ENCODE measurements around the gene UXT.

UXT gene

DNA sequence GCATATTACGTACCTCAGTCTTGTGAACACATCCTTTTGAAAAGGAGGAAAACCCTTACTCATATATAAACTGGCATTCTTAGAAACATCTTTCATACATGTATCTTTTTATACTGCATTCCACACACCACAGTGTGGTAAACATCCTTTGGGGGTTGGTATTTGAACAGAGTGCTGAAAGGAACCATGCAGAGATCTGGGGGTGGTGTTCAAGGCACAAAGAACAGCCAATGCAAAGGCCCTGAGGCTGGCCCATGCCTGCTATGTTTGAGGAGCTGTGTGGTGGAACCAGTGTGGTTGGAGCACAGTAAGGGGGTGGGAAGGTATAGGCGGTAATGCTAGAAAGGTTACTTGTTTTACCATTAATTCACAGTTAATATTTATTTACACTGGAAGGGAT is 10.6 kb downstream of the UXT start:
- no peak for DNase-seq

DNA sequence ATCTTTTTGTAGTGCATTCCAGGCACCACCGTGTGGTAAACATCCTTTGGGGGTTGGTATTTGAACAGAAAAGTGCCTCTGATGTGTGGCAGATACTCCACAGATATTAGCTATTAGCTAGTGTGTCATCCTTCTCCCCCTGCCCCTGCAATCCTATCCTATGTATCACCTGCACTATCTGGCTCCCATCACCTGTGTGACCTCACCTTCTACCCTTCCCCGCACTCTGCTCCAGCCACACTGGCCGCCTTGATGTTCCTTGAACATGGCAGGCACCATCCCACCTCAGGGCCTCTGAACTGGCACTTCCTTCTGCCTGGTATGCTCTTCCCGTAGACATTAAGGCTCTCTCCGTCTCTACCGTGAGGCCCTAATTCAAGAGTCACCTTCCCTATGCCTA is 12.3 kb downstream of the UXT start:
- no peak for DNase-seq

DNA sequence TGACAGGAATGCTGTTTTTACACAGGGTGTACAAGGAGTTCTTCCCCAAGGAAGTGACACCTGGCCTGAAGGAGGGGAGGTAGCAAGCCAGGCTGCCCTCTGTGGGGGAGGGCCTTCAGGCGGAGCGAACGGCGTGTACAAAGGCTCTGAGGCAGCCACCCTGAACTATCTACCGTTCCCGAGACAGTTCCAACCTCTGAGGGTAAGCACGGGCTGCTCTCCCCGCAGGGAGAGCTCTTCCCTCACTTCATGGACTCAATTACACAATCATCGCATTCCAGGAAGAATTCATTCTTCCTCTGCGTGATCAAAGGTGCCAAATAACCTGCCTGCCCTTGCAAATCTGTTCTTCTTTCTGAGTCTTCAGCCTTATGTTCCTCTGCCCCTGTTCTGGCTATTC is 13.4 kb downstream of the UXT start:
- DNase-seq: no peak

GRCh38 chrX:47644557-47645091 is 14.4 kb downstream of the UXT start:
- DNase-seq: peak; percentile 44

DNA sequence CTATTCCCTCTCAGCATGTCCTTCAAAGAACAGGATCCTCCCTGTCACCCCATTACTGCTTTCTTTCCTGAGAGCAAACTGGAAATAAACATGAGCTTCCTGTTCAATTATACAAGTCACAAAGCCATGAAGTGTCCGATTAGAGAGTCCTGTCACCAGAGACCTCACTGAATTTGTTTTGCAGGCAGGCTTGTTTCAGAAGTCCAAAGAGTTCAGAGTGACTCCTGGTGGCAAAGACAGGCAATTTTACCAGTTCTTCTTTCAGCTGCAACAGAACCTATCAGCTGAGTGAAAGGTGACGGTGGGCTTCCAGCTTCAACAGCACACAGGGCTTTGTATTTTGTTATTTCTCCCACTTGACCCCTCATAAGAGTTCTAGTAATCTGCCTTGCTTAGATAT is 15.1 kb downstream of the UXT start:
- peak; percentile 66 for DNase-seq

DNA sequence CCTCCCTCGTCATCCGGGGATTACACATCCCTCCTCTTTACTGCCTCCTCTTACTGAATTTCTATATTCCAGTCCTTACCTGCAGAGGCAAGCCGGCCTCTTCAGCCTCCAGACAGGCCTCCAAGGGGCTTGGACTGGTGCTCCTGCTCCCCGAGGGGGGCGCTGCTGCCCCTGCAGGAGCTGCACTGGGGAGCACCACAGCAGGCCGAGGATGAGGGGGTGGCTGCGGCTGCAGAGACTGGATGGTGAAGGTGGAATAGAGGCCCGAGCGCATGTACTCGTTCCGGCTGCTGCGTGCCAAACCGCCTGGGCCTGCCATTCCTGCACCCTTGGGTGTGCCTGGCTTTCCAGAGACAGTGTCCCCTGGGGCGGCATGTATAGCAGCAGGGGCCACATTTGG is 20.2 kb downstream of the UXT start:
- DNase-seq: no peak

DNA sequence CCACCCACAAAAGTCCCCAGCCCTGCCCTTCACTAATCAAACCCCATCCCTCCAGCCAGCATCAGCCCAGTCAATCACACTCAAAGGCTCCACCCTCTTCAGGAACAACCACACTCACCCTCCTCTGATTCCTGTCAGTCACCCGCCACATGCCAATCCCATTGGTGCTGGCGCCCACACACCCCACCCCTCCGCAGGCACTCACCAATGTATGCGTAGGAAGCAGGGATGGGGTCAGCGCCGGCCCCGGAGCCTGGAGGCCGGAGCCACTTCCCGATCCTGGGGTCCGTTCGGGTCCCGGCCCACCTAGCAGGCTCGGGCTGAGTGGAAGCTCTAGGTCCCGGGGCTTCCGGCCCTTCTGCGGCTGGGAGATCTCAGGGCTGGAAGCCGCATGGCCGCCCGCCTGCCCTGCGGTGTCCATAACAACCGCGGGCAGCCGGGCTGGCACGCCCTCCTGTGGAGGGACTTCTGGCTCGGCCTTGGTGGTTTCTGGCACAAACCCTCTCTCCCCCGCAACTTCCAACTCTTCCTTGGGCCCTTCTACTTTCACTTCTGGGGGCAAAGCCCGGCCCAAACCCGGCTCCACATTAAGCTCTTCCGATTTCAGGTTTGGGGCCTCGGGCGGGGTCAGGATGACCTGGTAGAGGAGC is 21.3 kb downstream of the UXT start:
- peak; percentile 89 for DNase-seq

- no peak for DNase-seq
These were observed 24.0 kb downstream of the UXT start for GRCh38 chrX:47634871-47635575.

GRCh38 chrX:47633689-47634590 is 25.0 kb downstream of the UXT start:
- no peak for DNase-seq

- no peak for DNase-seq
These were observed 26.3 kb downstream of the UXT start for GRCh38 chrX:47632666-47633065.

GRCh38 chrX:47631676-47632075 is 27.3 kb downstream of the UXT start:
- no peak for DNase-seq

- peak; percentile 66 for DNase-seq
These were observed 29.4 kb downstream of the UXT start, which contains the start of gene CFP for GRCh38 chrX:47629419-47630200. Gene CFP (minus strand): TSS chrX:47629930. CDS start chrX:47629844, 86 bp downstream.

GRCh38 chrX:47628982-47629381 is 30.0 kb downstream of the UXT start:
- peak; percentile 43 for DNase-seq

- no peak for DNase-seq
These were observed 33.6 kb downstream of the UXT start for GRCh38 chrX:47625365-47625764.

GRCh38 chrX:47623540-47624027 is 35.4 kb downstream of the UXT start:
- DNase-seq: peak; percentile 79

- DNase-seq: no peak
These were observed 37.1 kb downstream of the UXT start for GRCh38 chrX:47621851-47622250.

DNA sequence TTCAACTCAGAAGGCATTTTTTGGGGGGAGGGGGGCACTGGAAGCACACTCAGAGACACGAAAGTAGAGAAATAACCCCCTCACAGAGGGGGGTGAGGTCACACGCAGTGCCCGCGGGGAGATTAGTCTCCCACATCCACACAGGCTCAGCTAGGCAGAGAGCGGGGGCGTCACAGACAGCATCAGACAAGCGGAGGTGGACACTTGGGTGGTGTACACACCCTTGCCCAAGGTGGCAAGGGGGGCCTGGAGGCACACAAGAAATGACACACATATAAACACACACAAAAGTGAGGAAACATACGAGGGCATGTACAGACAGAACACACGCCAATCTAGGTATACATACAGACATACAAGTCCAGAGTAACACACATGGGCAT is 38.7 kb downstream of the UXT start:
- no peak for DNase-seq

DNA sequence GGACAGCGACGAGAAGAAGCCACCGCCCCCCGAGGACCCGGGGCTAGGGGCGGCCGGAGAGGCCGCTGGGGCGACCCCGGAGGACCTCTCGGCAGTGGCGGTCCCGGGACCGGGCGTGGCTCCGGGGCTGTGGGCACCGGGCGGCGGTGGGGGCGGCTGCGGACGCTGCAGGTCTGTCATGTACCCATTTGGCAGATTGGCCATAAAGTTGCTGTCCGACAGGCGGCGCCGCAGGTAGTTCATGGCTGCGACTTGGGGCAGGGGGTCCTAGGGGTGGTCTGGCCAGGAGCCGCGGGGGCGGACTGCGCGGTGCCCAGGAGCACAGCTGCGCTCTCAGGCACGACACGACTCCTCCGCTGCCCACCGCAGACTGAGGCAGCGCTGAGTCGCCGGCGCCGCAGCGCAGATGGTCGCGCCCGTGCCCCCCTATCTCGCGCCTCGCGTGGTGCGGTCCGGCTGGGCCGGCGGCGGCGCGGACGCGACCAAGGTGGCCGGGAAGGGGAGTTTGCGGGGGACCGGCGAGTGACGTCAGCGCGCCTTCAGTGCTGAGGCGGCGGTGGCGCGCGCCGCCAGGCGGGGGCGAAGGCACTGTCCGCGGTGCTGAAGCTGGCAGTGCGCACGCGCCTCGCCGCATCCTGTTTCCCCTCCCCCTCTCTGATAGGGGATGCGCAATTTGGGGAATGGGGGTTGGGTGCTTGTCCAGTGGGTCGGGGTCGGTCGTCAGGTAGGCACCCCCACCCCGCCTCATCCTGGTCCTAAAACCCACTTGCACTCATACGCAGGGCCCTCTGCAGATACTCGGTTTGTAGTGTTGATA is 39.3 kb downstream of the UXT start, which contains the start of gene SYN1:
Gene SYN1 (minus strand): TSS at position 372 of the 817 bp plus-strand sequence. CDS start 129 bp downstream, at position 243.
- DNase-seq: peak; percentile 91

- no peak for DNase-seq
These were observed 40.0 kb downstream of the UXT start for GRCh38 chrX:47618923-47619485.

- DNase-seq: no peak
These were observed 44.4 kb downstream of the UXT start for GRCh38 chrX:47614618-47615017.

DNA sequence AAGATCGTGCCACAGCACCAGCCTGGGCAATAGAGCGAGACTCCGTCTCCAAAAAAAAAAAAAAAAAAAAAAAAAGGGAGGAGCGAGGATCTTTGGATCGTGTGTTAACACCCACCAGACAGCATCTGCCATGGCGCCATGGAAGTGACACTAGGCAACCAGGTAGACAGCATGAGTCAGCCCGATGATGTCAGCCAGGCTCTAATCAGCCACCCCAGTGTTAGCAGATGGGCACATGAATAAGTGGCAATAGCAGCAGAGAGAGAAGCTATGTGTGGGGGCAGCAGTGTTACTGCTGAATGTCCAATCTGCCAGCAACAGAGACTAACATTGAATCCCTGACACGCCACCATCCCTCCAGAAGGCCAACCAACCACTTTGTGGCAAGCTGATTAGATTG is 45.9 kb downstream of the UXT start:
- peak; percentile 35 for DNase-seq

Measured in hematopoietic multipotent progenitor cell treated with erythropoietin and hydrocortisone succinate and interleukin-3 and kit ligand, for 4 days (in vitro differentiated cells).